Nephron progenitor cell (in vitro differentiated cells): ENCODE measurements around the gene SLC8A1.

Experiments
- DNase-seq: peaks from one replicate; pipeline ENCODE4 v3.0.0; 2021
- H3K27ac Mint-ChIP-seq: 2 replicates; pipeline ENCODE4 v1.8.0; 2021; ENCODE audit warnings: mild to moderate bottlenecking, moderate library complexity, mixed read lengths
- H3K27me3 Mint-ChIP-seq: 2 replicates; pipeline ENCODE4 v1.8.0; 2021; ENCODE audit warnings: mild to moderate bottlenecking, low read depth, mixed read lengths; ENCODE audit not compliant: poor library complexity
- H3K36me3 Mint-ChIP-seq: 2 replicates; pipeline ENCODE4 v1.8.0; 2021; ENCODE audit warnings: low read depth, mixed read lengths
- H3K4me1 Mint-ChIP-seq: 2 replicates; pipeline ENCODE4 v1.8.0; 2021; ENCODE audit warnings: mixed read lengths
- H3K4me3 Mint-ChIP-seq: 2 replicates; pipeline ENCODE4 v1.8.0; 2021; ENCODE audit warnings: mild to moderate bottlenecking, moderate library complexity, mixed read lengths
- H3K9me3 Mint-ChIP-seq: 2 replicates; pipeline ENCODE4 v1.8.0; 2021; ENCODE audit warnings: mild to moderate bottlenecking, moderate library complexity, mixed read lengths
- CTCF ChIP-seq: fragments of 200-600 bp; sonication (generic); IDR thresholded peaks from 2 replicates; pipeline ENCODE4 v1.5.0; 2021; ENCODE audit warnings: antibody characterized with exemption

Gene SLC8A1

GRCh38 chr2:40394031-40394430 lies 57.9 kb downstream of the SLC8A1 start:
- Mint-ChIP-seq H3K27ac (no peak overlapping the region), H3K4me3 (no peak overlapping the region), H3K36me3 (no peaks in the 10 kb centered on the region), H3K9me3 (no peaks in the 10 kb centered on the region), H3K27me3 (peaks cover 8% of the 10 kb centered on the region), H3K4me1 (peaks cover 13% of the 10 kb centered on the region)
- no peak for TF ChIP-seq CTCF
- no peak for DNase-seq

- H3K4me1 Mint-ChIP-seq, result peaks cover 8% of the 10 kb centered on the region
- no peak for TF ChIP-seq CTCF
- H3K4me3 Mint-ChIP-seq, result no peak overlapping the region
- no peak for DNase-seq
- H3K27me3 Mint-ChIP-seq, result no peaks in the 10 kb centered on the region
- no peaks in the 10 kb centered on the region for H3K36me3 Mint-ChIP-seq
- peaks cover 5% of the 10 kb centered on the region for H3K9me3 Mint-ChIP-seq
- no peak overlapping the region for H3K27ac Mint-ChIP-seq
These were observed 63.7 kb downstream of the SLC8A1 start for GRCh38 chr2:40388161-40388560.

- no peak for DNase-seq
- no peak for TF ChIP-seq CTCF
- Mint-ChIP-seq H3K4me1 (no peaks in the 10 kb centered on the region), H3K9me3 (peaks cover 15% of the 10 kb centered on the region), H3K4me3 (no peak overlapping the region), H3K36me3 (peaks cover 8% of the 10 kb centered on the region), H3K27ac (no peak overlapping the region), H3K27me3 (no peaks in the 10 kb centered on the region)
These were observed 65.7 kb downstream of the SLC8A1 start for GRCh38 chr2:40386177-40386576.

GRCh38 chr2:40384714-40385113 lies 67.2 kb downstream of the SLC8A1 start:
- TF ChIP-seq CTCF, result no peak
- Mint-ChIP-seq H3K27ac (no peak overlapping the region), H3K36me3 (peaks cover 9% of the 10 kb centered on the region), H3K9me3 (peaks cover 22% of the 10 kb centered on the region), H3K4me3 (no peak overlapping the region), H3K4me1 (no peaks in the 10 kb centered on the region), H3K27me3 (no peaks in the 10 kb centered on the region)
- no peak for DNase-seq

- H3K27ac Mint-ChIP-seq, result no peak overlapping the region
These were observed 67.7 kb downstream of the SLC8A1 start for GRCh38 chr2:40384233-40384632.

More at GRCh38 chr2:40384233-40384632, 67.7 kb downstream of the SLC8A1 start:
- Mint-ChIP-seq H3K9me3 (peaks cover 22% of the 10 kb centered on the region), H3K4me3 (no peak overlapping the region), H3K36me3 (peaks cover 9% of the 10 kb centered on the region), H3K27me3 (no peaks in the 10 kb centered on the region), H3K4me1 (no peaks in the 10 kb centered on the region)
- DNase-seq, result no peak
- no peak for TF ChIP-seq CTCF
